WTC11 (cell line): ENCODE results near the gene GRID2. TPM values are rescaled to one million over a fixed set of nuclear protein-coding genes. Genes with fewer than 3 reads are reported as not detected.

Experiments
- ATAC-seq: fragments of 200-7000 bp; cut with Tn5 transposase; 2 replicates; pipeline ENCODE4 v1.10.0; 2021; ENCODE audit warnings: mild to moderate bottlenecking, moderate library complexity
- CTCF ChIA-PET: fragments of 300-600 bp; sonication (Branson Sonifier 250); formaldehyde crosslinking; loops from one replicate; lab custom pipeline; 2021; ENCODE audit warnings: antibody characterized with exemption; lab: Charles Lee
- POLR2A ChIA-PET: fragments of 350-600 bp; sonication (Branson Sonifier 250); formaldehyde crosslinking; loops from one replicate; lab custom pipeline; 2021; ENCODE audit warnings: antibody characterized with exemption; lab: Charles Lee
- DNase-seq: peaks from one replicate; pipeline ENCODE4 v3.0.0; 2021; ENCODE audit warnings: low spot score
- H3K27ac Mint-ChIP-seq: 2 replicates; pipeline ENCODE4 v1.8.0; 2021; ENCODE audit warnings: mixed read lengths
- H3K27me3 Mint-ChIP-seq: 2 replicates; pipeline ENCODE4 v1.8.0; 2021; ENCODE audit warnings: low read depth, mild to moderate bottlenecking, moderate library complexity, mixed read lengths
- H3K36me3 Mint-ChIP-seq: 2 replicates; pipeline ENCODE4 v1.8.0; 2021; ENCODE audit warnings: mixed read lengths
- H3K4me1 Mint-ChIP-seq: 2 replicates; pipeline ENCODE4 v1.8.0; 2022; ENCODE audit warnings: mixed read lengths
- H3K4me3 Mint-ChIP-seq: 2 replicates; pipeline ENCODE4 v1.8.0; 2021; ENCODE audit warnings: mild to moderate bottlenecking, moderate library complexity, mixed read lengths
- H3K9me3 Mint-ChIP-seq: 2 replicates; pipeline ENCODE4 v1.8.0; 2021; ENCODE audit warnings: mixed read lengths
- AFF4 ChIP-seq: sonication (generic); formaldehyde crosslinking; IDR thresholded peaks from 2 replicates; pipeline ENCODE4 v1.8.1; 2023; ENCODE audit warnings: mild to moderate bottlenecking, missing genetic modification reagents, borderline replicate concordance
- CBFB ChIP-seq: sonication (generic); formaldehyde crosslinking; IDR thresholded peaks from 2 replicates; pipeline ENCODE4 v1.8.1; 2022; ENCODE audit warnings: mild to moderate bottlenecking, low read depth, missing genetic modification reagents
- CDX4 ChIP-seq: fragments of 250-450 bp; sonication (Bioruptor Pico); IDR thresholded peaks from 2 replicates; pipeline ENCODE4 v1.9.0; 2021; ENCODE audit warnings: moderate library complexity, mild to moderate bottlenecking, inconsistent platforms, borderline replicate concordance
- EMX1 ChIP-seq: fragments of 250-450 bp; sonication (Bioruptor Pico); IDR thresholded peaks from 2 replicates; pipeline ENCODE4 v1.8.0; 2021; ENCODE audit warnings: mild to moderate bottlenecking
- ETV6 ChIP-seq: sonication (generic); formaldehyde crosslinking; IDR thresholded peaks from 2 replicates; pipeline ENCODE4 v1.8.1; 2022; ENCODE audit warnings: mild to moderate bottlenecking, missing genetic modification reagents
- GABPB1 ChIP-seq: sonication (generic); formaldehyde crosslinking; IDR thresholded peaks from 2 replicates; pipeline ENCODE4 v1.8.1; 2023; ENCODE audit warnings: mild to moderate bottlenecking, missing genetic modification reagents
- HMGA2 ChIP-seq: fragments of 250-450 bp; sonication (Bioruptor Pico); IDR thresholded peaks from 2 replicates; pipeline ENCODE4 v1.4.0; 2021; ENCODE audit warnings: mild to moderate bottlenecking, moderate library complexity
- HMGXB4 ChIP-seq: sonication (generic); formaldehyde crosslinking; IDR thresholded peaks from 2 replicates; pipeline ENCODE4 v1.8.1; 2023; ENCODE audit warnings: mild to moderate bottlenecking, moderate library complexity, missing genetic modification reagents
- IRF2 ChIP-seq: sonication (generic); formaldehyde crosslinking; IDR thresholded peaks from 2 replicates; pipeline ENCODE4 v1.8.0; 2022; ENCODE audit warnings: low read depth, missing genetic modification reagents, borderline replicate concordance
- MAX ChIP-seq: sonication (generic); formaldehyde crosslinking; IDR thresholded peaks from 2 replicates; pipeline ENCODE4 v1.8.0; 2022; ENCODE audit warnings: mild to moderate bottlenecking, missing genetic modification reagents
- MLX ChIP-seq: sonication (generic); formaldehyde crosslinking; IDR thresholded peaks from 2 replicates; pipeline ENCODE4 v1.8.1; 2023; ENCODE audit warnings: mild to moderate bottlenecking, missing genetic modification reagents, moderate library complexity
- MXD4 ChIP-seq: fragments of 250-450 bp; sonication (Bioruptor Pico); IDR thresholded peaks from 2 replicates; pipeline ENCODE4 v1.8.0; 2021; ENCODE audit warnings: mild to moderate bottlenecking, moderate library complexity, borderline replicate concordance
- NFATC4 ChIP-seq: fragments of 250-450 bp; sonication (Bioruptor Pico); IDR thresholded peaks from 2 replicates; pipeline ENCODE4 v1.9.0; 2021; ENCODE audit warnings: mild to moderate bottlenecking
- NFYB ChIP-seq: sonication (generic); formaldehyde crosslinking; conservative IDR thresholded peaks from 2 replicates; pipeline ENCODE4 v1.8.0; 2022; ENCODE audit warnings: low read depth, missing genetic modification reagents
- NR3C1 ChIP-seq: sonication (generic); formaldehyde crosslinking; conservative IDR thresholded peaks from 2 replicates; pipeline ENCODE4 v1.8.1; 2023; ENCODE audit warnings: low read depth, mild to moderate bottlenecking, missing genetic modification reagents
- PRRX2 ChIP-seq: fragments of 250-450 bp; sonication (Bioruptor Pico); IDR thresholded peaks from 2 replicates; pipeline ENCODE4 v1.8.0; 2021; ENCODE audit warnings: mild to moderate bottlenecking
- SMAD4 ChIP-seq: sonication (generic); formaldehyde crosslinking; IDR thresholded peaks from 2 replicates; pipeline ENCODE4 v1.8.0; 2022; ENCODE audit warnings: mild to moderate bottlenecking, missing genetic modification reagents
- USF1 ChIP-seq: sonication (generic); formaldehyde crosslinking; IDR thresholded peaks from 2 replicates; pipeline ENCODE4 v1.8.0; 2022; ENCODE audit warnings: mild to moderate bottlenecking, missing genetic modification reagents
- ZNF219 ChIP-seq: sonication (generic); formaldehyde crosslinking; IDR thresholded peaks from 2 replicates; pipeline ENCODE4 v1.8.0; 2023; ENCODE audit warnings: missing genetic modification reagents, mild to moderate bottlenecking, borderline replicate concordance
- ZNF232 ChIP-seq: sonication (generic); formaldehyde crosslinking; IDR thresholded peaks from 2 replicates; pipeline ENCODE4 v1.8.0; 2022; ENCODE audit warnings: mild to moderate bottlenecking, missing genetic modification reagents
- total RNA-seq: library from RNA; stranded (reverse); gene quantifications from 3 replicates; pipeline ENCODE4 v1.2.3, GENCODE V29; 2021

The GRID2 gene
- total RNA-seq, 1 experiment from 2014 or later: 26.8 TPM

- H3K27me3 Mint-ChIP-seq: no peaks in the 10 kb centered on the region
- ATAC-seq (no peak), DNase-seq (no peak)
- H3K27ac Mint-ChIP-seq: no peak overlapping the region; the same call in 1 of the 2 replicates
- peaks cover 10% of the 10 kb centered on the region for H3K4me1 Mint-ChIP-seq
- ChIA-PET CTCF (no interaction called here), POLR2A (no interaction called here)
- H3K4me3 Mint-ChIP-seq: no peak overlapping the region
- H3K9me3 Mint-ChIP-seq: no peaks in the 10 kb centered on the region
- no peaks in the 10 kb centered on the region for H3K36me3 Mint-ChIP-seq
- TF ChIP-seq CBFB (CRISPR knock-in tag) (no peak), ZNF232 (CRISPR knock-in tag) (no peak), NFYB (CRISPR knock-in tag) (no peak), ETV6 (CRISPR knock-in tag) (no peak), NFATC4 (CRISPR knock-in tag) (no peak), HMGA2 (CRISPR knock-in tag) (no peak), IRF2 (CRISPR knock-in tag) (no peak), PRRX2 (CRISPR knock-in tag) (no peak), SMAD4 (no peak), GABPB1 (CRISPR knock-in tag) (no peak), USF1 (CRISPR knock-in tag) (no peak)
Observed at GRCh38 chr4:92658318-92658717, 354.6 kb downstream of the GRID2 start.

GRCh38 chr4:92677805-92678204 lies 374.0 kb downstream of the GRID2 start:
- Mint-ChIP-seq H3K4me1 (peaks cover 8% of the 10 kb centered on the region), H3K4me3 (no peak overlapping the region), H3K27me3 (no peaks in the 10 kb centered on the region), H3K27ac (no peak overlapping the region), H3K9me3 (peaks cover 5% of the 10 kb centered on the region; the same call in 1 of the 2 replicates), H3K36me3 (peaks cover 3% of the 10 kb centered on the region; the same call in 1 of the 2 replicates)
- ChIA-PET POLR2A (no interaction called here), CTCF (no interaction called here)
- TF ChIP-seq CBFB (CRISPR knock-in tag): no peak
- no peak for TF ChIP-seq CDX4 (CRISPR knock-in tag)
- no peak for TF ChIP-seq EMX1 (CRISPR knock-in tag)
- TF ChIP-seq MXD4: no peak
- TF ChIP-seq ZNF219: no peak
- no peak for TF ChIP-seq NR3C1 (CRISPR knock-in tag)
- no peak for TF ChIP-seq NFATC4 (CRISPR knock-in tag)
- TF ChIP-seq MAX (CRISPR knock-in tag): no peak
- TF ChIP-seq MLX: no peak
- TF ChIP-seq AFF4 (CRISPR knock-in tag): no peak
- no peak for TF ChIP-seq HMGXB4
- TF ChIP-seq HMGA2 (CRISPR knock-in tag): no peak
- TF ChIP-seq NFYB (CRISPR knock-in tag): no peak
- DNase-seq (no peak), ATAC-seq (no peak)
